T-cell (primary cell): ENCODE results near the gene NCCRP1. TPM values are rescaled to one million over a fixed set of nuclear protein-coding genes. Genes with fewer than 3 reads are reported as not detected.

ENCODE experiments used
- ATAC-seq, 4 experiments: fragments of 200-7000 bp in 3 of 4; fragments of 150-1000 bp in 1 of 4; cut with Tn5 transposase; replicated peaks in 1 of 4; 1 replicate in 3 of 4; 2 replicates in 1 of 4; pipeline ENCODE4 v1.10.0; 2021; ENCODE audit warnings: moderate library complexity in 3 of 4, mild to moderate bottlenecking in 2 of 4, moderate number of reproducible peaks in 1 of 4
- CTCF ChIA-PET, 2 donors: fragments of 300-600 bp; sonication (Branson Sonifier 250); formaldehyde crosslinking; loops; one replicate each; lab custom pipeline; 2022; ENCODE audit warnings: antibody characterized with exemption in 2 of 2; lab: Charles Lee
- POLR2A ChIA-PET, 2 donors: fragments of 300-600 bp; sonication (Branson Sonifier 250); formaldehyde crosslinking; loops; one replicate each; lab custom pipeline; 2022; ENCODE audit warnings: antibody characterized with exemption in 2 of 2; lab: Charles Lee
- DNase-seq, 35 experiments: peaks; one replicate each; pipeline versions ENCODE4 v3.0.0 to v3.0.0-alpha.2; 2013 to 2023
- H3K27ac ChIP-seq: one replicate; pipeline ENCODE4 v1.5.1; 2013; ENCODE audit warnings: low read length
- H3K27me3 ChIP-seq, 2 experiments: replicated peaks in 1 of 2; 1 replicate in 1 of 2; 2 replicates in 1 of 2; pipeline versions ENCODE4 v1.6.1 to v1.7.0; 2013; ENCODE audit warnings: low read length in 1 of 2, mixed read lengths in 1 of 2; ENCODE audit not compliant: control insufficient read depth in 2 of 2, insufficient read depth in 2 of 2; ENCODE audit errors: extremely low read depth in 1 of 2
- H3K36me3 ChIP-seq, 2 donors: 1 replicate in 1 of 2; 2 replicates in 1 of 2; pipeline versions ENCODE4 v1.6.1 to v1.7.0; 2013; ENCODE audit warnings: low read length in 1 of 2; ENCODE audit not compliant: control insufficient read depth in 2 of 2, insufficient read depth in 1 of 2; ENCODE audit errors: extremely low read depth in 1 of 2
- H3K4me1 ChIP-seq, 2 experiments: 1 replicate in 1 of 2; 2 replicates in 1 of 2; pipeline versions ENCODE4 v1.6.1 to v1.7.0; 2013; ENCODE audit warnings: low read length in 2 of 2, mixed read lengths in 1 of 2; ENCODE audit not compliant: insufficient read depth in 2 of 2, control insufficient read depth in 1 of 2; ENCODE audit errors: extremely low read depth in 1 of 2
- H3K4me3 ChIP-seq, 2 donors: 1 replicate in 1 of 2; 2 replicates in 1 of 2; pipeline versions ENCODE4 v1.5.1 to v1.7.0; 2013; ENCODE audit warnings: mild to moderate bottlenecking in 2 of 2, low read length in 1 of 2, moderate library complexity in 1 of 2; ENCODE audit not compliant: control insufficient read depth in 1 of 2; ENCODE audit errors: extremely low read depth in 1 of 2
- H3K9me3 ChIP-seq: 2 replicates; pipeline ENCODE4 v1.7.0; 2013
- H3K27ac Mint-ChIP-seq, 2 donors: one replicate each; pipeline ENCODE4 v1.8.0; 2020 to 2021; ENCODE audit warnings: mild to moderate bottlenecking in 2 of 2, mixed read lengths in 2 of 2
- H3K27me3 Mint-ChIP-seq, 2 donors: one replicate each; pipeline ENCODE4 v1.8.0; 2021 to 2022; ENCODE audit warnings: mixed read lengths in 2 of 2
- H3K36me3 Mint-ChIP-seq: one replicate; pipeline ENCODE4 v1.8.0; 2021; ENCODE audit warnings: mixed read lengths
- H3K4me1 Mint-ChIP-seq, 3 donors: one replicate each; pipeline ENCODE4 v1.8.0; 2020 to 2022; ENCODE audit warnings: mixed read lengths in 3 of 3, mild to moderate bottlenecking in 1 of 3
- H3K4me3 Mint-ChIP-seq, 3 donors: one replicate each; pipeline ENCODE4 v1.8.0; 2020 to 2022; ENCODE audit warnings: mild to moderate bottlenecking in 3 of 3, mixed read lengths in 3 of 3, moderate library complexity in 3 of 3
- H3K9me3 Mint-ChIP-seq, 3 donors: one replicate each; pipeline ENCODE4 v1.8.0; 2020 to 2022; ENCODE audit warnings: mixed read lengths in 3 of 3
- WGBS: methylation state at CpG from one replicate; pipeline ENCODE4 v1.1.5; 2013; ENCODE audit warnings: missing lambda C conversion rate; ENCODE audit not compliant: insufficient coverage; 5-methylcytosine and 5-hydroxymethylcytosine counted together
- total RNA-seq, 35 experiments: library from RNA in 6 of 35; stranded (reverse) in 6 of 35; fragments of 120-200 nt in 1 of 35; gene quantifications; one replicate each; pipeline versions ENCODE4 v1.2.1 to v1.2.4 and lab custom pipeline; 2013 to 2026

The NCCRP1 gene
- total RNA-seq, 5 donors from 2014 or later (not counting 1 experiment from before 2014, with no cell fraction given), result 0.23 to 0.46 (median 0.41) TPM; not detected in 2

GRCh38 chr19:39194832-39195542 is 1.8 kb upstream of the NCCRP1 start:
- peaks cover 35 to 69% of the 10 kb centered on the region in 2 donors for H3K27me3 Mint-ChIP-seq
- WGBS, result 90% methylated on average over 3 of the region's 9 CpGs
- no peaks in the 10 kb centered on the region for H3K36me3 Mint-ChIP-seq
- ChIA-PET CTCF (no interaction called here), POLR2A (no interaction called here)
- Histone ChIP-seq H3K9me3 (no peaks in the 10 kb centered on the region), H3K4me3 (no peak overlapping the region), H3K4me1 (peaks cover 0 to 22% of the 10 kb centered on the region in 2 experiments), H3K36me3 (no peaks in the 10 kb centered on the region), H3K27ac (no peak overlapping the region), H3K27me3 (peaks cover 3 to 81% of the 10 kb centered on the region in 2 experiments)
- H3K9me3 Mint-ChIP-seq, result no peaks in the 10 kb centered on the region
- peak overlapping the region in 1 of 3 donors; percentile 60 for H3K4me3 Mint-ChIP-seq
- ATAC-seq (no peak), DNase-seq (no peak)
- H3K27ac Mint-ChIP-seq, result no peak overlapping the region
- peaks cover 22 to 26% (median 22%) of the 10 kb centered on the region in 3 donors for H3K4me1 Mint-ChIP-seq

GRCh38 chr19:39195755-39196154 is 1.0 kb upstream of the NCCRP1 start:
- peak in 18 of 35 experiments; percentile 3 to 34 (median 14) for DNase-seq
- H3K27me3 Mint-ChIP-seq, result peaks cover 39 to 72% of the 10 kb centered on the region in 2 donors
- Histone ChIP-seq H3K9me3 (no peaks in the 10 kb centered on the region), H3K27me3 (peaks cover 5 to 89% of the 10 kb centered on the region in 2 experiments), H3K4me3 (no peak overlapping the region), H3K27ac (no peak overlapping the region), H3K4me1 (peaks cover 0 to 22% of the 10 kb centered on the region in 2 experiments), H3K36me3 (no peaks in the 10 kb centered on the region)
- H3K36me3 Mint-ChIP-seq, result no peaks in the 10 kb centered on the region
- POLR2A ChIA-PET, result interaction anchor here in 1 of 2 donors (0.6 kb wide), 1 partner anchor 177 kb away, joined by 5 read pairs; no protein-coding TSS in a partner anchor
- ATAC-seq, result peak; percentile 27 to 72 (median 60)
- H3K4me1 Mint-ChIP-seq, result peaks cover 22 to 26% (median 22%) of the 10 kb centered on the region in 3 donors
- peak overlapping the region; percentile 25 to 60 (median 39) for H3K4me3 Mint-ChIP-seq
- no peaks in the 10 kb centered on the region for H3K9me3 Mint-ChIP-seq
- peak overlapping the region in 1 of 2 donors; percentile 16 for H3K27ac Mint-ChIP-seq
- 26% methylated on average over 6 of the region's 9 CpGs for WGBS
- CTCF ChIA-PET, result no interaction called here

- 24% methylated on average over 6 of the region's 7 CpGs for WGBS
- H3K4me1 ChIP-seq, result peaks cover 0 to 22% of the 10 kb centered on the region in 2 experiments
- peaks cover 22 to 26% (median 22%) of the 10 kb centered on the region in 3 donors for H3K4me1 Mint-ChIP-seq
- no peak overlapping the region for H3K27ac ChIP-seq
- no peak overlapping the region for H3K27ac Mint-ChIP-seq
- ATAC-seq (peak in 1 of 4 experiments; percentile 16), DNase-seq (no peak)
- H3K27me3 Mint-ChIP-seq, result peaks cover 45 to 76% of the 10 kb centered on the region in 2 donors
- H3K36me3 ChIP-seq, result no peaks in the 10 kb centered on the region
- ChIA-PET CTCF (no interaction called here), POLR2A (interaction anchor here in 1 of 2 donors (0.6 kb wide), 1 partner anchor 177 kb away, joined by 5 read pairs; no protein-coding TSS in a partner anchor)
- H3K9me3 ChIP-seq, result no peaks in the 10 kb centered on the region
- H3K4me3 Mint-ChIP-seq, result peak overlapping the region in 1 of 3 donors; percentile 60
- no peaks in the 10 kb centered on the region for H3K9me3 Mint-ChIP-seq
- H3K4me3 ChIP-seq, result no peak overlapping the region
- peaks cover 7 to 92% of the 10 kb centered on the region in 2 experiments for H3K27me3 ChIP-seq
- H3K36me3 Mint-ChIP-seq, result no peaks in the 10 kb centered on the region
Measured at GRCh38 chr19:39196320-39196719, 444 bp upstream of the NCCRP1 start.

- Histone ChIP-seq H3K9me3 (no peaks in the 10 kb centered on the region), H3K36me3 (no peaks in the 10 kb centered on the region), H3K27me3 (peaks cover 7 to 94% of the 10 kb centered on the region in 2 experiments), H3K4me1 (peaks cover 0 to 22% of the 10 kb centered on the region in 2 experiments), H3K27ac (no peak overlapping the region), H3K4me3 (no peak overlapping the region)
- peaks cover 22 to 26% (median 22%) of the 10 kb centered on the region in 3 donors for H3K4me1 Mint-ChIP-seq
- WGBS, result 20% methylated on average over 1 of the region's 5 CpGs
- H3K9me3 Mint-ChIP-seq, result no peaks in the 10 kb centered on the region
- DNase-seq, result no peak
- no peak overlapping the region for H3K27ac Mint-ChIP-seq
- no peak for ATAC-seq
- H3K36me3 Mint-ChIP-seq, result no peaks in the 10 kb centered on the region
- CTCF ChIA-PET, result no interaction called here
- POLR2A ChIA-PET, result no interaction called here
- peak overlapping the region in 2 of 3 donors; percentile 31 to 54 for H3K4me3 Mint-ChIP-seq
- peaks cover 56 to 81% of the 10 kb centered on the region in 2 donors for H3K27me3 Mint-ChIP-seq
Measured at GRCh38 chr19:39197808-39198207, 1.0 kb downstream of the NCCRP1 start.

- peaks cover 0 to 22% of the 10 kb centered on the region in 2 experiments for H3K4me1 ChIP-seq
- Mint-ChIP-seq H3K27me3 (peaks cover 54 to 84% of the 10 kb centered on the region in 2 donors), H3K27ac (no peak overlapping the region), H3K4me1 (peaks cover 22 to 26% (median 22%) of the 10 kb centered on the region in 3 donors), H3K4me3 (no peak overlapping the region), H3K9me3 (no peaks in the 10 kb centered on the region), H3K36me3 (no peaks in the 10 kb centered on the region)
- H3K9me3 ChIP-seq, result no peaks in the 10 kb centered on the region
- H3K4me3 ChIP-seq, result no peak overlapping the region
- ChIA-PET CTCF (no interaction called here), POLR2A (no interaction called here)
- 73% methylated on average over 8 of the region's 11 CpGs for WGBS
- ATAC-seq, result no peak
- no peak for DNase-seq
- H3K27ac ChIP-seq, result no peak overlapping the region
- H3K36me3 ChIP-seq, result no peaks in the 10 kb centered on the region
- peaks cover 7 to 95% of the 10 kb centered on the region in 2 experiments for H3K27me3 ChIP-seq
Measured at GRCh38 chr19:39199025-39199424, 2.3 kb downstream of the NCCRP1 start.

GRCh38 chr19:39200066-39200802 is 3.5 kb downstream of the NCCRP1 start:
- ATAC-seq, result no peak
- Histone ChIP-seq H3K4me1 (peaks cover 0 to 20% of the 10 kb centered on the region in 2 experiments), H3K27ac (no peak overlapping the region), H3K27me3 (peaks cover 11 to 96% of the 10 kb centered on the region in 2 experiments), H3K4me3 (no peak overlapping the region), H3K9me3 (no peaks in the 10 kb centered on the region), H3K36me3 (no peaks in the 10 kb centered on the region)
- ChIA-PET CTCF (no interaction called here), POLR2A (no interaction called here)
- H3K4me3 Mint-ChIP-seq, result no peak overlapping the region
- H3K36me3 Mint-ChIP-seq, result no peaks in the 10 kb centered on the region
- no peaks in the 10 kb centered on the region for H3K9me3 Mint-ChIP-seq
- H3K27me3 Mint-ChIP-seq, result peaks cover 54 to 84% of the 10 kb centered on the region in 2 donors
- 84% methylated on average over 32 of the region's 32 CpGs for WGBS
- H3K4me1 Mint-ChIP-seq, result peaks cover 18 to 22% (median 19%) of the 10 kb centered on the region in 3 donors
- no peak overlapping the region for H3K27ac Mint-ChIP-seq
- no peak for DNase-seq
